IMR-90 (cell line): Measurements from ENCODE around the gene KCNJ6. TPM values are rescaled to one million over a fixed set of nuclear protein-coding genes. Genes with fewer than 3 reads are reported as not detected.

ENCODE experiments used
- ATAC-seq: fragments of 200-7000 bp; cut with Tn5 transposase; 2 replicates; pipeline ENCODE4 v1.9.1; 2020; ENCODE audit warnings: low read depth, mild to moderate bottlenecking, moderate library complexity
- BruUV-seq: library from RNA; stranded (reverse); fragments of 400-500 nt; replicated peaks from 2 replicates; lab custom pipeline; 2021; lab: Mats Ljungman, UMichigan
- CTCF ChIA-PET: fragments of 300-600 bp; formaldehyde crosslinking; extraction: SDS; loops from one replicate; lab custom pipeline; 2021; ENCODE audit warnings: antibody characterized with exemption; lab: Yijun Ruan, JAX
- POLR2A ChIA-PET: fragments of 300-600 bp; sonication (Branson Sonifier 250); formaldehyde crosslinking; loops from one replicate; lab custom pipeline; 2022; ENCODE audit warnings: antibody characterized with exemption; ENCODE audit not compliant: unreplicated experiment; lab: Charles Lee
- DNase-seq: peaks from one replicate; pipeline ENCODE4 v3.0.0; 2013
- H2AFZ ChIP-seq: replicated peaks from 2 replicates; pipeline ENCODE3; 2013; ENCODE audit warnings: low read length, mild to moderate bottlenecking; ENCODE audit not compliant: poor library complexity
- H2AK5ac ChIP-seq: 2 replicates; pipeline ENCODE4 v1.6.1; 2013; ENCODE audit warnings: low read depth, low read length, inconsistent platforms
- H2AK9ac ChIP-seq: replicated peaks from 2 replicates; pipeline ENCODE3; 2013; ENCODE audit warnings: mild to moderate bottlenecking, low read depth, low read length, moderate library complexity; ENCODE audit not compliant: poor library complexity
- H2BK120ac ChIP-seq: 2 replicates; pipeline ENCODE4 v1.6.1; 2013; ENCODE audit warnings: low read depth, low read length, inconsistent platforms
- H2BK15ac ChIP-seq: 3 replicates; pipeline ENCODE4 v1.6.1; 2013; ENCODE audit warnings: low read depth, low read length, inconsistent platforms
- H2BK20ac ChIP-seq: 2 replicates; pipeline ENCODE4 v1.6.1; 2013; ENCODE audit warnings: low read depth, mild to moderate bottlenecking, inconsistent platforms, low read length, moderate library complexity
- H2BK5ac ChIP-seq: 2 replicates; pipeline ENCODE4 v1.6.1; 2013; ENCODE audit warnings: mild to moderate bottlenecking, low read depth, low read length, inconsistent platforms; ENCODE audit not compliant: poor library complexity, severe bottlenecking
- H3K14ac ChIP-seq: replicated peaks from 2 replicates; pipeline ENCODE4 v1.6.1; 2013; ENCODE audit warnings: low read depth, low read length, inconsistent platforms
- H3K18ac ChIP-seq: 2 replicates; pipeline ENCODE4 v1.6.1; 2013; ENCODE audit warnings: low read depth, low read length, control low read depth
- H3K23ac ChIP-seq: 2 replicates; pipeline ENCODE4 v1.6.1; 2013; ENCODE audit warnings: low read depth, low read length, inconsistent platforms
- H3K27ac ChIP-seq: 2 replicates; pipeline ENCODE4 v1.5.1; 2013; ENCODE audit warnings: mild to moderate bottlenecking, control low read depth, low read length; ENCODE audit not compliant: insufficient read depth
- H3K27me3 ChIP-seq: 2 replicates; pipeline ENCODE4 v1.6.1; 2013; ENCODE audit warnings: low read length; ENCODE audit not compliant: control insufficient read depth, insufficient read depth
- H3K36me3 ChIP-seq: 2 replicates; pipeline ENCODE4 v1.6.1; 2013; ENCODE audit warnings: low read length, mixed read lengths; ENCODE audit not compliant: control insufficient read depth, insufficient read depth
- H3K4ac ChIP-seq: 2 replicates; pipeline ENCODE4 v1.6.1; 2013; ENCODE audit warnings: low read depth, low read length, inconsistent platforms
- H3K4me1 ChIP-seq: 2 replicates; pipeline ENCODE4 v1.6.1; 2013; ENCODE audit warnings: low read length, mixed read lengths; ENCODE audit not compliant: control insufficient read depth, insufficient read depth
- H3K4me2 ChIP-seq: 2 replicates; pipeline ENCODE4 v1.6.1; 2013; ENCODE audit warnings: low read depth, mild to moderate bottlenecking, control low read depth, low read length, moderate library complexity
- H3K4me3 ChIP-seq: 2 replicates; pipeline ENCODE4 v1.5.1; 2013; ENCODE audit warnings: low read depth, mild to moderate bottlenecking, control low read depth, low read length, moderate library complexity; ENCODE audit not compliant: insufficient read depth
- H3K56ac ChIP-seq: 2 replicates; pipeline ENCODE4 v1.6.1; 2013; ENCODE audit warnings: low read length, inconsistent platforms; ENCODE audit not compliant: insufficient read depth; ENCODE audit errors: extremely low read depth
- H3K79me1 ChIP-seq, 2 experiments: 2 replicates each; pipeline ENCODE4 v1.6.1; 2013; ENCODE audit warnings: low read length in 2 of 2, inconsistent platforms in 1 of 2, low read depth in 1 of 2
- H3K9ac ChIP-seq: 2 replicates; pipeline ENCODE4 v1.6.1; 2013; ENCODE audit warnings: low read depth, low read length, control low read depth
- H3K9me1 ChIP-seq: 2 replicates; pipeline ENCODE4 v1.6.1; 2013; ENCODE audit warnings: low read length, inconsistent platforms; ENCODE audit not compliant: insufficient read depth
- H3K9me3 ChIP-seq: 2 replicates; pipeline ENCODE4 v1.6.1; 2013; ENCODE audit warnings: low read length; ENCODE audit not compliant: control insufficient read depth, insufficient read depth
- H4K20me1 ChIP-seq: 2 replicates; pipeline ENCODE4 v1.6.1; 2013; ENCODE audit warnings: low read length, inconsistent platforms; ENCODE audit not compliant: insufficient read depth
- H4K5ac ChIP-seq: 2 replicates; pipeline ENCODE4 v1.6.1; 2013; ENCODE audit warnings: mild to moderate bottlenecking, low read depth, low read length, control low read depth
- H4K8ac ChIP-seq, 2 experiments: 2 replicates each; pipeline ENCODE4 v1.6.1; 2013; ENCODE audit warnings: low read depth in 2 of 2, low read length in 2 of 2, control low read depth in 1 of 2, inconsistent platforms in 1 of 2
- H4K91ac ChIP-seq: 2 replicates; pipeline ENCODE4 v1.6.1; 2013; ENCODE audit warnings: low read depth, low read length, inconsistent platforms; ENCODE audit not compliant: insufficient read depth
- BHLHE40 ChIP-seq: fragments of 150-350 bp; IDR thresholded peaks from 2 replicates; pipeline ENCODE4 v1.6.1; 2016; ENCODE audit warnings: mild to moderate bottlenecking, low read depth, low read length
- CEBPB ChIP-seq: IDR thresholded peaks from 2 replicates; pipeline ENCODE4 v1.6.1; 2012; ENCODE audit warnings: low read depth, low read length, improper control_type of control experiment
- CHD1 ChIP-seq: IDR thresholded peaks from 2 replicates; pipeline ENCODE4 v1.6.1; 2012; ENCODE audit warnings: low read depth, low read length, improper control_type of control experiment
- CTCF ChIP-seq: conservative IDR thresholded peaks from 2 replicates; pipeline ENCODE4 v1.5.1; 2012; ENCODE audit warnings: mild to moderate bottlenecking, low read depth, low read length, improper control_type of control experiment
- FOS ChIP-seq: fragments of 150-350 bp; IDR thresholded peaks from 2 replicates; pipeline ENCODE4 v1.6.1; 2016; ENCODE audit warnings: low read depth, low read length
- MAFK ChIP-seq: IDR thresholded peaks from 2 replicates; pipeline ENCODE4 v1.6.1; 2012; ENCODE audit warnings: low read depth, low read length, improper control_type of control experiment
- MAZ ChIP-seq: IDR thresholded peaks from 2 replicates; pipeline ENCODE4 v1.6.1; 2012; ENCODE audit warnings: low read depth, mild to moderate bottlenecking, low read length, improper control_type of control experiment, moderate library complexity, borderline replicate concordance
- MXI1 ChIP-seq: IDR thresholded peaks from 2 replicates; pipeline ENCODE4 v1.6.1; 2012; ENCODE audit warnings: low read depth, mild to moderate bottlenecking, low read length, moderate library complexity, borderline replicate concordance
- NFE2L2 ChIP-seq: fragments of 150-350 bp; IDR thresholded peaks from 2 replicates; pipeline ENCODE4 v1.6.1; 2016; ENCODE audit warnings: low read depth, mild to moderate bottlenecking, low read length
- POLR2A ChIP-seq: IDR thresholded peaks from 2 replicates; pipeline ENCODE4 v1.6.1; 2012; ENCODE audit warnings: mild to moderate bottlenecking, low read depth, low read length
- RAD21 ChIP-seq: IDR thresholded peaks from 2 replicates; pipeline ENCODE4 v1.6.1; 2012; ENCODE audit warnings: low read length, improper control_type of control experiment
- RCOR1 ChIP-seq: IDR thresholded peaks from 2 replicates; pipeline ENCODE4 v1.6.1; 2012; ENCODE audit warnings: mild to moderate bottlenecking, low read length, improper control_type of control experiment; ENCODE audit not compliant: insufficient replicate concordance
- RFX5 ChIP-seq: IDR thresholded peaks from 2 replicates; pipeline ENCODE4 v1.8.0; 2012; ENCODE audit warnings: low read depth, mild to moderate bottlenecking, low read length, moderate library complexity
- SMC3 ChIP-seq: fragments of 150-350 bp; IDR thresholded peaks from 2 replicates; pipeline ENCODE4 v1.6.1; 2016; ENCODE audit warnings: low read depth, mild to moderate bottlenecking, antibody characterized with exemption, low read length, moderate library complexity
- WGBS, 2 experiments: methylation state at CpG; one replicate each; pipeline versions ENCODE4 v1.1.5 to v1.1.7; 2013; ENCODE audit warnings: missing lambda C conversion rate in 2 of 2; ENCODE audit not compliant: insufficient read length in 1 of 2; ENCODE audit errors: extremely low coverage in 2 of 2; 5-methylcytosine and 5-hydroxymethylcytosine counted together
- dilution Hi-C: fragments of 300-500 bp; cut with HindIII; formaldehyde crosslinking; loops from one replicate; pipeline ENCODE4 v1.14.3; 2018; ENCODE audit warnings: low sequenced_read_pairs; ENCODE audit not compliant: unreplicated experiment
- in situ Hi-C: fragments of 300-500 bp; cut with MboI; formaldehyde crosslinking; loops from 3 replicates; pipeline ENCODE4 v1.14.3; 2019; ENCODE audit warnings: low sequenced_read_pairs, inconsistent platforms, mixed read lengths
- intact Hi-C: fragments of 100-400 bp; cut with micrococcal nuclease; formaldehyde crosslinking; loops from 2 replicates; pipeline ENCODE4 v1.10.0; 2022
- polyA plus RNA-seq, 3 experiments: library from polyadenylated mRNA; depleted of rRNA; stranded (reverse); fragments of >200 nt; gene quantifications; 2 replicates each; pipeline ENCODE4 v1.2.3, GENCODE V29; 2012; ENCODE audit warnings: low replicate concordance in 1 of 3
- total RNA-seq: library from RNA; depleted of rRNA; stranded (reverse); fragments of >200 nt; gene quantifications from 2 replicates; pipeline ENCODE4 v1.2.3, GENCODE V29; 2012
- TF ChIP-seq, protein P1 (sequence below): fragments of 150-350 bp; IDR thresholded peaks from 2 replicates; pipeline ENCODE4 v1.6.1; 2016; ENCODE audit warnings: low read depth, mild to moderate bottlenecking, low read length, moderate library complexity, borderline replicate concordance
- TF ChIP-seq, protein P2 (sequence below): fragments of 150-350 bp; IDR thresholded peaks from 2 replicates; pipeline ENCODE4 v1.6.1; 2017; ENCODE audit warnings: mild to moderate bottlenecking, antibody characterized with exemption, low read length, low read depth

The KCNJ6 gene
- total and polyA plus RNA-seq, 2 of the 4 experiments (the other 2 are of a cell fraction) = under 0.01 to 0.02 TPM

- Histone ChIP-seq H3K4me3 (no peak overlapping the region), H4K91ac (no peak overlapping the region; the same call in 1 of the 2 replicates), H3K36me3 (no peaks in the 10 kb centered on the region), H3K27ac (no peak overlapping the region), H4K20me1 (no peaks in the 10 kb centered on the region), H2BK120ac (0 out of 2 replicates have a peak overlapping the region, but pooled peaks have one; percentile 12), H3K18ac (no peak overlapping the region), H3K9ac (no peak overlapping the region), H3K9me1 (peaks cover 9% of the 10 kb centered on the region), H3K4me2 (no peak overlapping the region), H3K23ac (no peak overlapping the region), H4K8ac (no peak overlapping the region), H2BK20ac (0 out of 2 replicates have a peak overlapping the region, but pooled peaks have one; percentile 7), H2BK15ac (peak overlapping the region; percentile 16; the same call in 1 of the 3 replicates), H3K4ac (no peak overlapping the region), H2AK5ac (peak overlapping the region; percentile 23), H3K4me1 (peaks cover 13% of the 10 kb centered on the region), H3K27me3 (no peaks in the 10 kb centered on the region), H2AFZ (no peak overlapping the region), H4K5ac (no peak overlapping the region), H2AK9ac (no peak overlapping the region), H3K79me1 (no peaks in the 10 kb centered on the region), H3K9me3 (no peaks in the 10 kb centered on the region), H3K56ac (no peak overlapping the region), H2BK5ac (no peak overlapping the region), H3K14ac (no peak overlapping the region)
- TF ChIP-seq RAD21 = no peak
- no peak for TF ChIP-seq RCOR1
- TF ChIP-seq FOS = no peak
- TF ChIP-seq MXI1 = no peak
- TF ChIP-seq, protein P1, sequence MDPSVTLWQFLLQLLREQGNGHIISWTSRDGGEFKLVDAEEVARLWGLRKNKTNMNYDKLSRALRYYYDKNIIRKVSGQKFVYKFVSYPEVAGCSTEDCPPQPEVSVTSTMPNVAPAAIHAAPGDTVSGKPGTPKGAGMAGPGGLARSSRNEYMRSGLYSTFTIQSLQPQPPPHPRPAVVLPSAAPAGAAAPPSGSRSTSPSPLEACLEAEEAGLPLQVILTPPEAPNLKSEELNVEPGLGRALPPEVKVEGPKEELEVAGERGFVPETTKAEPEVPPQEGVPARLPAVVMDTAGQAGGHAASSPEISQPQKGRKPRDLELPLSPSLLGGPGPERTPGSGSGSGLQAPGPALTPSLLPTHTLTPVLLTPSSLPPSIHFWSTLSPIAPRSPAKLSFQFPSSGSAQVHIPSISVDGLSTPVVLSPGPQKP = no peak
- no peak for TF ChIP-seq SMC3
- no peak for TF ChIP-seq RFX5
- TF ChIP-seq CHD1 = no peak
- TF ChIP-seq POLR2A = no peak
- TF ChIP-seq CEBPB = no peak
- no peak for TF ChIP-seq MAFK
- no peak for TF ChIP-seq MAZ
- TF ChIP-seq CTCF = no peak
- no peak for TF ChIP-seq NFE2L2
- TF ChIP-seq BHLHE40 = no peak
- TF ChIP-seq, protein P2, sequence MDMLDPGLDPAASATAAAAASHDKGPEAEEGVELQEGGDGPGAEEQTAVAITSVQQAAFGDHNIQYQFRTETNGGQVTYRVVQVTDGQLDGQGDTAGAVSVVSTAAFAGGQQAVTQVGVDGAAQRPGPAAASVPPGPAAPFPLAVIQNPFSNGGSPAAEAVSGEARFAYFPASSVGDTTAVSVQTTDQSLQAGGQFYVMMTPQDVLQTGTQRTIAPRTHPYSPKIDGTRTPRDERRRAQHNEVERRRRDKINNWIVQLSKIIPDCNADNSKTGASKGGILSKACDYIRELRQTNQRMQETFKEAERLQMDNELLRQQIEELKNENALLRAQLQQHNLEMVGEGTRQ = no peak
- ChIA-PET POLR2A (no interaction called here), CTCF (no interaction called here)
- no peak for ATAC-seq
- 83% methylated on average over 1 of the region's 2 CpGs; no CpG with 5 or more reads in 1 of the 2 experiments for WGBS, 2 experiments
- dilution Hi-C loops = no loop called here
- in situ Hi-C loops = no loop called here
- DNase-seq = no peak
- intact Hi-C loops = no loop called here
- BruUV-seq = no TSS peak
These were observed 55.8 kb downstream of the KCNJ6 start for GRCh38 chr21:37860416-37860815.
